OCI-LY3 (cell line): ENCODE measurements around the gene NAA25.
A peak's percentile ranks its signal among the peaks of the same experiment; 100 is the strongest.
"Not testable (repeated sequence)": the region's sequence is repeated elsewhere in the genome, so short reads cannot be mapped to it uniquely, and the experiment has no call there.

Source experiments
- H2AFZ ChIP-seq: fragments of 200-600, 300-600 bp; shearing (Covaris generic); 2 replicates; pipeline ENCODE4 v1.6.0; 2014; ENCODE audit warnings: antibody characterized with exemption, low read depth, low read length
- H3K27ac ChIP-seq: fragments of 200-600, 300-600 bp; sonication (generic); 2 replicates; pipeline ENCODE4 v1.5.1; 2014; ENCODE audit warnings: mild to moderate bottlenecking, low read length, moderate library complexity, mixed read lengths
- H3K27me3 ChIP-seq: fragments of 200-600, 300-600 bp; sonication (generic); 2 replicates; pipeline ENCODE4 v1.6.1; 2014; ENCODE audit warnings: low read depth, low read length, mixed read lengths
- H3K36me3 ChIP-seq: fragments of 200-600, 300-600 bp; sonication (generic); replicated peaks from 2 replicates; pipeline ENCODE3; 2014; ENCODE audit warnings: low read depth, low read length, mixed read lengths
- H3K4me1 ChIP-seq: fragments of 300-600, 200-600 bp; sonication (generic); 2 replicates; pipeline ENCODE4 v1.6.1; 2014; ENCODE audit warnings: low read length, mixed read lengths
- H3K4me2 ChIP-seq: fragments of 200-600, 300-600 bp; sonication (generic); 2 replicates; pipeline ENCODE4 v1.6.1; 2014; ENCODE audit warnings: low read length, mixed read lengths
- H3K4me3 ChIP-seq: fragments of 300-600, 200-600 bp; sonication (generic); 2 replicates; pipeline ENCODE4 v1.5.1; 2014; ENCODE audit warnings: antibody characterized with exemption, mild to moderate bottlenecking, low read length, moderate library complexity
- H3K79me2 ChIP-seq: fragments of 300-600, 200-600 bp; shearing (Covaris generic); 2 replicates; pipeline ENCODE4 v1.6.1; 2014; ENCODE audit warnings: mild to moderate bottlenecking, low read length, mixed read lengths
- H3K9ac ChIP-seq: fragments of 300-600, 200-600 bp; shearing (Covaris generic); 2 replicates; pipeline ENCODE4 v1.6.0; 2014; ENCODE audit warnings: mild to moderate bottlenecking, low read length, moderate library complexity
- H3K9me3 ChIP-seq: fragments of 200-600, 300-600 bp; shearing (Covaris generic); 2 replicates; pipeline ENCODE4 v1.6.1; 2014; ENCODE audit warnings: low read length, mixed read lengths; ENCODE audit not compliant: insufficient read depth
- H4K20me1 ChIP-seq: fragments of 200-600, 300-600 bp; sonication (generic); 2 replicates; pipeline ENCODE4 v1.6.1; 2016; ENCODE audit warnings: low read length, mixed read lengths; ENCODE audit not compliant: insufficient read depth
- EZH2phosphoT487 ChIP-seq: fragments of 200-600 bp; shearing (Covaris generic); IDR thresholded peaks from 2 replicates; pipeline ENCODE4 v1.6.1; 2018; ENCODE audit warnings: antibody characterized with exemption, mixed run types, low read depth
- TF ChIP-seq, protein P1 (sequence below): fragments of 200-600, 300-600 bp; sonication (generic); IDR thresholded peaks from 2 replicates; pipeline ENCODE4 v1.5.1; 2014; ENCODE audit warnings: antibody characterized with exemption, low read length, low read depth

Gene NAA25

DNA sequence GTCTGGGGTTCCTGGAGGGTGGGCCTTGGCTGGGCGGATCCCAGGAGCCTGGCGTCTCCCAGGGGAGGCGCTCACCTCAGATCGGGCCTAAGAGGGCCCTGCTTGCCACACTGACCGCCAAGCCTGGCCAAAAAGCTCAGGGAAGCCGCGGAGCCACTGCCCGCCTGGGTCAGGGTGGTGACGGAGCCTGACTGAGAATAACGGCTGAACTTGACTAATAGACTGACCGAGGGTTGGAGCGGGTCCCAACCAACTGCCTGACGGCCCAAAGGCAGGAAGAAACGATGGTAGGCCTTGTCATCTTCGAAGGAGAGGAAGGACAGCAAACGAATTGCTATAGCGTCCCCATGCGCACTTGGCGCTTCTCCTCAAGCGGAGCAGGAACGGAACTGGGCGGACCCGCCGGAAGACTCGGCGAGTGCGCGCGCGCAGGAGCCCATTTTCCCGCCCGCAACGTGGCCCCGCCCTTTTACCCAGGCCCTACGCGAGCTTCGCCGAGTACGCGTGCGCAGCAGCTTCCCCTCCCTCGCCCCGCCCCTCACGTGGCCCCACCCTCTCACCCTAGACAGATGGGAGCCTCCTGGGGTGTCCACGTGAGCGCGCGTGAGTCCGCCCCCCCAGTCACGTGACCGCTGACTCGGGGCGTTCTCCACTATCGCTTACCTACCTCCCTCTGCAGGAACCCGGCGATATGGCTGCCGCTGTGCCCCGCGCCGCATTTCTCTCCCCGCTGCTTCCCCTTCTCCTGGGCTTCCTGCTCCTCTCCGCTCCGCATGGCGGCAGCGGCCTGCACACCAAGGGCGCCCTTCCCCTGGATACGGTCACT, 95.6 kb downstream of the NAA25 start, which contains the start of the genes ERP29 and TMEM116:
Gene ERP29 (plus strand): TSS at position 652 of the 826 bp plus-strand sequence. CDS start 40 bp downstream, at position 692.
Gene TMEM116 (minus strand): TSS at position 391 of the 826 bp plus-strand sequence. CDS start 7,895 bp downstream, outside the sequence.
- Histone ChIP-seq H3K9ac (peak within 1 kb of the TSS; percentile 96), H3K27me3 (no peaks in the 10 kb centered on the region), H3K4me1 (peaks cover 49% of the 10 kb centered on the region), H3K36me3 (peaks cover 46% of the 10 kb centered on the region), H3K27ac (peak within 1 kb of the TSS; percentile 99), H3K4me2 (peak within 1 kb of the TSS; percentile 97), H2AFZ (peak within 1 kb of the TSS; percentile 29; the same call in 1 of the 2 replicates), H3K9me3 (peaks cover 9% of the 10 kb centered on the region; the same call in 1 of the 2 replicates), H4K20me1 (peaks cover 25% of the 10 kb centered on the region), H3K4me3 (peak within 1 kb of the TSS; percentile 97), H3K79me2 (peaks cover 65% of the 10 kb centered on the region)
- TF ChIP-seq EZH2phosphoT487, result no peak
- TF ChIP-seq, protein P1, sequence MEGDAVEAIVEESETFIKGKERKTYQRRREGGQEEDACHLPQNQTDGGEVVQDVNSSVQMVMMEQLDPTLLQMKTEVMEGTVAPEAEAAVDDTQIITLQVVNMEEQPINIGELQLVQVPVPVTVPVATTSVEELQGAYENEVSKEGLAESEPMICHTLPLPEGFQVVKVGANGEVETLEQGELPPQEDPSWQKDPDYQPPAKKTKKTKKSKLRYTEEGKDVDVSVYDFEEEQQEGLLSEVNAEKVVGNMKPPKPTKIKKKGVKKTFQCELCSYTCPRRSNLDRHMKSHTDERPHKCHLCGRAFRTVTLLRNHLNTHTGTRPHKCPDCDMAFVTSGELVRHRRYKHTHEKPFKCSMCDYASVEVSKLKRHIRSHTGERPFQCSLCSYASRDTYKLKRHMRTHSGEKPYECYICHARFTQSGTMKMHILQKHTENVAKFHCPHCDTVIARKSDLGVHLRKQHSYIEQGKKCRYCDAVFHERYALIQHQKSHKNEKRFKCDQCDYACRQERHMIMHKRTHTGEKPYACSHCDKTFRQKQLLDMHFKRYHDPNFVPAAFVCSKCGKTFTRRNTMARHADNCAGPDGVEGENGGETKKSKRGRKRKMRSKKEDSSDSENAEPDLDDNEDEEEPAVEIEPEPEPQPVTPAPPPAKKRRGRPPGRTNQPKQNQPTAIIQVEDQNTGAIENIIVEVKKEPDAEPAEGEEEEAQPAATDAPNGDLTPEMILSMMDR, result peak; percentile 37

DNA sequence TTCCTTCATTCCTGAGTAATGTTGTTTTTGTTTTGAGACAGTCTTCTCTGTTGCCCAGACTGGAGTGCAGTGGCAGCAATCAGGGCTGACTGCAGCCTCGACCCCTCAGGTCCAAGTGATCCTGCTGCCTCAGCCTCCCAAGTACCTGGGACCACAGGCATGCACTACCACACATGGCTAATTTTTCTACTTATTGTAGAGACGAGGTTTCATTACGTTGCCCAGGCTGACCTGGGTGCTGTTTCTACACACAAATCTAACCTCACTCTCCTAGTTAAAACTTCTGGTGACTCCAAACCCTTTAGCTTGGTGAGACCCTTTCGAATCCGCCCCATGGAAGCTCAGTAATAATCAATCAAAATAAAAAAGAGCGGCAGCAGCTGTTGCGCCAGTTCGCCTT, 96.9 kb downstream of the NAA25 start:
- peak overlapping the region; percentile 96 for H3K9ac ChIP-seq
- peaks cover 53% of the 10 kb centered on the region for H3K4me1 ChIP-seq
- no peaks in the 10 kb centered on the region for H3K27me3 ChIP-seq
- H4K20me1 ChIP-seq, result peaks cover 14% of the 10 kb centered on the region; the same call in 1 of the 2 replicates
- peaks cover 9% of the 10 kb centered on the region; the same call in 1 of the 2 replicates for H3K9me3 ChIP-seq
- no peak overlapping the region for H2AFZ ChIP-seq
- H3K4me2 ChIP-seq, result peak overlapping the region; percentile 90
- no peak for TF ChIP-seq EZH2phosphoT487
- TF ChIP-seq, protein P1, result no peak
- peak overlapping the region; percentile 86 for H3K4me3 ChIP-seq
- H3K27ac ChIP-seq, result no peak overlapping the region
- peaks cover 39% of the 10 kb centered on the region for H3K36me3 ChIP-seq
- H3K79me2 ChIP-seq, result peaks cover 52% of the 10 kb centered on the region

- Histone ChIP-seq H3K27ac (no peak overlapping the region), H3K79me2 (peaks cover 42% of the 10 kb centered on the region), H4K20me1 (peaks cover 4% of the 10 kb centered on the region; the same call in 1 of the 2 replicates), H3K4me2 (no peak overlapping the region), H3K9me3 (peaks cover 5% of the 10 kb centered on the region; the same call in 1 of the 2 replicates), H3K4me3 (no peak overlapping the region), H3K4me1 (peaks cover 62% of the 10 kb centered on the region), H2AFZ (no peak overlapping the region), H3K9ac (no peak overlapping the region), H3K36me3 (peaks cover 31% of the 10 kb centered on the region), H3K27me3 (no peaks in the 10 kb centered on the region)
- no peak for TF ChIP-seq EZH2phosphoT487
- TF ChIP-seq, protein P1, result no peak
Measured at GRCh38 chr12:112010415-112011344, 97.9 kb downstream of the NAA25 start.

DNA sequence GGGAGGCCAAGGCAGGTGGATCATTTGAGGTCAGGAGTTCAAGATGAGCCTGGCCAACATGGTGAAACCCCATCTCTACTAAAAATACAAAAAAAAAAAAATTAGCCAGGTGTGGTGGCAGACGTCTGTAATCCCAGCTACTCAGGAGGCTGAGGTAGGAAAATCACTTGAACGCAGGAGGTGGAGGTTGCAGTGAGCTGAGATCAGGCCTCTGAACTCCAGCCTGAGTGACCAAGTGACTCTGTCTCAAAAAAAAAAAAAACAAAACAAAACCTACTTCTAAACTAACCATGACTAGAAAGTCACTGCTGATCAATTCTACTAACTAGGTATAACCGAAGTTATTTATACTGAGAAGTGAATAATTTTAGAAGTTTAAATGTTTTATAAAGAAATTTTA, 99.0 kb downstream of the NAA25 start:
- not testable (repeated sequence) for H3K27ac ChIP-seq
- peaks cover 32% of the 10 kb centered on the region for H3K79me2 ChIP-seq

More for the DNA sequence above, 99.0 kb downstream of the NAA25 start:
- H3K4me3 ChIP-seq, H3K9ac ChIP-seq, H4K20me1 ChIP-seq, H2AFZ ChIP-seq, H3K27me3 ChIP-seq, H3K9me3 ChIP-seq: not testable (repeated sequence)
- 0 out of 2 replicates have a peak overlapping the region, but pooled peaks have one; percentile 53 for H3K4me2 ChIP-seq
- peaks cover 26% of the 10 kb centered on the region for H3K36me3 ChIP-seq
- peaks cover 62% of the 10 kb centered on the region for H3K4me1 ChIP-seq
